Caco-2 (cell line): ENCODE results near the gene EVI2A. TPM values are rescaled to one million over a fixed set of nuclear protein-coding genes. Genes with fewer than 3 reads are reported as not detected.
A peak's percentile ranks its signal among the peaks of the same experiment; 100 is the strongest.
"Not testable (repeated sequence)": the region's sequence is repeated elsewhere in the genome, so short reads cannot be mapped to it uniquely, and the experiment has no call there.

Source experiments
- BruUV-seq: library from RNA; stranded (reverse); fragments of 400-500 nt; replicated peaks from 2 replicates; lab custom pipeline; 2021; lab: Mats Ljungman, UMichigan
- CTCF ChIA-PET: fragments of 300-600 bp; sonication (Branson Sonifier 250); formaldehyde crosslinking; loops from one replicate; lab custom pipeline; 2022; ENCODE audit warnings: antibody characterized with exemption; lab: Charles Lee
- POLR2A ChIA-PET: fragments of 300-600 bp; sonication (Branson Sonifier 250); formaldehyde crosslinking; loops from one replicate; lab custom pipeline; 2022; ENCODE audit warnings: antibody characterized with exemption; lab: Charles Lee
- DNase-seq, 2 experiments: peaks; one replicate each; pipeline versions ENCODE4 v3.0.0 to v3.0.0-alpha.2; 2020 to 2022
- H3K27me3 ChIP-seq: replicated peaks from 2 replicates; pipeline ENCODE4 v1.6.0; 2011; ENCODE audit warnings: low read length; ENCODE audit not compliant: control insufficient read depth, insufficient read depth
- H3K36me3 ChIP-seq: 2 replicates; pipeline ENCODE4 v1.5.1; 2011; ENCODE audit warnings: low read length; ENCODE audit not compliant: control insufficient read depth, insufficient read depth
- H3K4me1 ChIP-seq: fragments of 250-450 bp; sonication (Bioruptor Pico); 2 replicates; pipeline ENCODE4 v1.5.1; 2020; ENCODE audit warnings: mild to moderate bottlenecking
- H3K4me3 ChIP-seq: 2 replicates; pipeline ENCODE4 v1.5.1; 2011; ENCODE audit warnings: low read depth, mild to moderate bottlenecking, control low read depth, low read length
- H3K9me3 ChIP-seq: fragments of 250-450 bp; sonication (Bioruptor Pico); 2 replicates; pipeline ENCODE4 v1.5.1; 2020; ENCODE audit warnings: mild to moderate bottlenecking, moderate library complexity
- H3K27ac Mint-ChIP-seq: one replicate; pipeline ENCODE4 v1.8.0; 2022; ENCODE audit warnings: mixed read lengths; ENCODE audit not compliant: unreplicated experiment
- H3K27me3 Mint-ChIP-seq: one replicate; pipeline ENCODE4 v1.8.0; 2022; ENCODE audit warnings: mixed read lengths; ENCODE audit not compliant: insufficient read depth, unreplicated experiment
- H3K36me3 Mint-ChIP-seq: one replicate; pipeline ENCODE4 v1.8.0; 2022; ENCODE audit warnings: mild to moderate bottlenecking, mixed read lengths; ENCODE audit not compliant: insufficient read depth, unreplicated experiment
- H3K4me1 Mint-ChIP-seq: one replicate; pipeline ENCODE4 v1.8.0; 2022; ENCODE audit warnings: low read depth, mixed read lengths; ENCODE audit not compliant: unreplicated experiment
- H3K4me3 Mint-ChIP-seq: one replicate; pipeline ENCODE4 v1.8.0; 2022; ENCODE audit warnings: mild to moderate bottlenecking, moderate library complexity, mixed read lengths; ENCODE audit not compliant: unreplicated experiment
- H3K9me3 Mint-ChIP-seq: one replicate; pipeline ENCODE4 v1.8.0; 2022; ENCODE audit warnings: mixed read lengths; ENCODE audit not compliant: unreplicated experiment
- intact Hi-C: fragments of 100-400 bp; cut with micrococcal nuclease; formaldehyde crosslinking; loops from one replicate; pipeline ENCODE4 v1.10.0; 2022; ENCODE audit not compliant: unreplicated experiment
- total RNA-seq: library from RNA; stranded (reverse); gene quantifications from 2 replicates; pipeline ENCODE4 v1.2.3, GENCODE V29; 2022
- TF ChIP-seq, protein P1 (sequence below), 2 experiments: fragments of 200-600 bp in 1 of 2; IDR thresholded peaks; 1 replicate in 1 of 2; 2 replicates in 1 of 2; pipeline versions ENCODE4 v1.5.1 to v1.8.0; 2011 to 2022; ENCODE audit warnings: antibody characterized with exemption in 1 of 2, control low read depth in 1 of 2, inconsistent platforms in 1 of 2, low read depth in 1 of 2, low read length in 1 of 2, mild to moderate bottlenecking in 1 of 2, moderate library complexity in 1 of 2; ENCODE audit not compliant: insufficient read depth in 1 of 2, severe bottlenecking in 1 of 2, unreplicated experiment in 1 of 2

Gene EVI2A
- total RNA-seq, 1 experiment from 2014 or later, result not detected

DNA sequence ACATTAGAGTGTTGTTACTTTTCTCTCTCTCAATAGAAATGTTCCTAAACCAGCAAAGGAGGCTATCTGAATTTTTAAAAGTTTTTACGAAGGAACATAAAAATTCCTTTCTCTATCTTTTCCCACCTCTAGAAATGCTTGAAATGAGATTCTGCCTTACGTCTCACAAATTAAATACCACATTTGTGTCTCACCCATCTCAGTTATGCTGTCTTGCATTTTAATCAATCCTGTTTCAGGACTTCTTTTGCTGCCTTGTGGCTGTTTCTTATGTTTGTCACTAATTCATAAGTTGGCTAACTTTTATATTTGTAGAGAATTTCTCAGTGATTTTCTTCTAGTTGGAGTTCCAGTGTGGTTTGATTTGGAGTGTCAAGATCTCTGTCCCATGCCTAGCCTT is 27.8 kb downstream of the EVI2A start:
- Histone ChIP-seq H3K9me3 (no peaks in the 10 kb centered on the region), H3K4me3 (no peak overlapping the region), H3K36me3 (no peaks in the 10 kb centered on the region), H3K4me1 (no peaks in the 10 kb centered on the region), H3K27me3 (no peaks in the 10 kb centered on the region)
- Mint-ChIP-seq H3K27me3 (no peaks in the 10 kb centered on the region), H3K4me3 (no peak overlapping the region), H3K36me3 (peaks cover 16% of the 10 kb centered on the region), H3K4me1 (no peaks in the 10 kb centered on the region), H3K27ac (peak overlapping the region; percentile 27), H3K9me3 (no peaks in the 10 kb centered on the region)
- intact Hi-C loops, result loop anchor here (2.0 kb wide), 1 partner anchor 25 kb away; no protein-coding TSS in a partner anchor
- POLR2A ChIA-PET, result no interaction called here
- TF ChIP-seq, protein P1, sequence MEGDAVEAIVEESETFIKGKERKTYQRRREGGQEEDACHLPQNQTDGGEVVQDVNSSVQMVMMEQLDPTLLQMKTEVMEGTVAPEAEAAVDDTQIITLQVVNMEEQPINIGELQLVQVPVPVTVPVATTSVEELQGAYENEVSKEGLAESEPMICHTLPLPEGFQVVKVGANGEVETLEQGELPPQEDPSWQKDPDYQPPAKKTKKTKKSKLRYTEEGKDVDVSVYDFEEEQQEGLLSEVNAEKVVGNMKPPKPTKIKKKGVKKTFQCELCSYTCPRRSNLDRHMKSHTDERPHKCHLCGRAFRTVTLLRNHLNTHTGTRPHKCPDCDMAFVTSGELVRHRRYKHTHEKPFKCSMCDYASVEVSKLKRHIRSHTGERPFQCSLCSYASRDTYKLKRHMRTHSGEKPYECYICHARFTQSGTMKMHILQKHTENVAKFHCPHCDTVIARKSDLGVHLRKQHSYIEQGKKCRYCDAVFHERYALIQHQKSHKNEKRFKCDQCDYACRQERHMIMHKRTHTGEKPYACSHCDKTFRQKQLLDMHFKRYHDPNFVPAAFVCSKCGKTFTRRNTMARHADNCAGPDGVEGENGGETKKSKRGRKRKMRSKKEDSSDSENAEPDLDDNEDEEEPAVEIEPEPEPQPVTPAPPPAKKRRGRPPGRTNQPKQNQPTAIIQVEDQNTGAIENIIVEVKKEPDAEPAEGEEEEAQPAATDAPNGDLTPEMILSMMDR (IDR thresholded peaks at IDR 0.05; ENCODE audit: insufficient read depth in 1 of 2, low read depth in 1 of 2, low read length in 1 of 2, severe bottlenecking in 1 of 2, unreplicated experiment in 1 of 2), result no peak
- no peak for DNase-seq
- CTCF ChIA-PET, result no interaction called here
- no TSS peak for BruUV-seq

DNA sequence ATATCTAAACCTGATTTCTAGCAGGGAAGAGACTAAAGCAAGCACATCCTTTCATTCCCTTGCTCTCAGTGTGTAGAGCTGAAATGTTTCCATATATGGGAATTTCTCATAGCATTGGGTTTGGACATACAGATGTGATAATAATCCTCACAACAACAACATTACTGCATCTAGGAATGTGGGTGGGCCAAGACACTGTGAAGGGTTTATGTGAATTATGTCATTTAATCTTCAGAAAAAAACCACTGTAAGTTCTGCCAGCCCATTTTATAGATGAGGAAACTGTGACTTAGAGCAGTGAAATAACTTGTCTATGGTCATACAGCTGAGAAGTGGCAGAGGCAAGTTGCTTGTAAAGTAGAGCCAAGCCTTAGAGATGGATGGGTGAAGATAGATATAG is 29.6 kb downstream of the EVI2A start:
- H3K4me3 ChIP-seq, result no peak overlapping the region
- Mint-ChIP-seq H3K36me3 (peaks cover 16% of the 10 kb centered on the region), H3K9me3 (no peaks in the 10 kb centered on the region), H3K4me3 (no peak overlapping the region), H3K27ac (no peak overlapping the region), H3K4me1 (no peaks in the 10 kb centered on the region), H3K27me3 (no peaks in the 10 kb centered on the region)
- intact Hi-C loops, result loop anchor here (2.0 kb wide), 1 partner anchor 23 kb away; no protein-coding TSS in a partner anchor
- no TSS peak for BruUV-seq
- ChIA-PET CTCF (no interaction called here), POLR2A (no interaction called here)
- no peaks in the 10 kb centered on the region for H3K36me3 ChIP-seq
- H3K4me1 ChIP-seq, result no peaks in the 10 kb centered on the region
- TF ChIP-seq, protein P1 (IDR thresholded peaks at IDR 0.05; ENCODE audit: insufficient read depth in 1 of 2, low read depth in 1 of 2, low read length in 1 of 2, severe bottlenecking in 1 of 2, unreplicated experiment in 1 of 2), result no peak
- DNase-seq, result no peak
- H3K27me3 ChIP-seq, result no peaks in the 10 kb centered on the region
- no peaks in the 10 kb centered on the region for H3K9me3 ChIP-seq

DNA sequence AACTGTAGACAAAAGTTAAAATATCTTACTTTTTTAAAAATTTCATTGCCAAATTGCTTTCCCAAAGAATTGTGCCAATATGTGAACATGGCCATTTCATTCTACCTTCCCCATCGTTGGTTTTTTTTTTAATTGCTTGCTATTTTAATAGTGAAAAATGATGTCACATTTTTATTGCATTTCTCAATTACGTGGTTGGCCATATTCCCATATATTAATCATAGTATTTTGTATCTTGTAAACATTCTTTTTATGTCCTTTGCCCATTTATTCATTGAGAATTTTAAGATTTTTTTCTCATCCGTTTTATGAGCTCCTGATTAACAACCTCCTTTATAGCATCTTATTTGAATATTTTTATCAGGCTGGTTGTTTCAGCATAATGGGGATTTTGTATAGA is 31.6 kb downstream of the EVI2A start:
- no peaks in the 10 kb centered on the region for H3K36me3 ChIP-seq
- no peaks in the 10 kb centered on the region for H3K9me3 ChIP-seq
- no peak overlapping the region for H3K4me3 ChIP-seq
- Mint-ChIP-seq H3K27ac (no peak overlapping the region), H3K36me3 (peaks cover 16% of the 10 kb centered on the region), H3K4me1 (no peaks in the 10 kb centered on the region), H3K27me3 (no peaks in the 10 kb centered on the region), H3K9me3 (no peaks in the 10 kb centered on the region), H3K4me3 (no peak overlapping the region)
- POLR2A ChIA-PET, result no interaction called here
- TF ChIP-seq, protein P1 (IDR thresholded peaks at IDR 0.05; ENCODE audit: insufficient read depth in 1 of 2, low read depth in 1 of 2, low read length in 1 of 2, severe bottlenecking in 1 of 2, unreplicated experiment in 1 of 2), result no peak
- CTCF ChIA-PET, result no interaction called here
- no TSS peak for BruUV-seq
- no peaks in the 10 kb centered on the region for H3K27me3 ChIP-seq
- no peak for DNase-seq
- no peaks in the 10 kb centered on the region for H3K4me1 ChIP-seq
- intact Hi-C loops, result no loop called here

DNA sequence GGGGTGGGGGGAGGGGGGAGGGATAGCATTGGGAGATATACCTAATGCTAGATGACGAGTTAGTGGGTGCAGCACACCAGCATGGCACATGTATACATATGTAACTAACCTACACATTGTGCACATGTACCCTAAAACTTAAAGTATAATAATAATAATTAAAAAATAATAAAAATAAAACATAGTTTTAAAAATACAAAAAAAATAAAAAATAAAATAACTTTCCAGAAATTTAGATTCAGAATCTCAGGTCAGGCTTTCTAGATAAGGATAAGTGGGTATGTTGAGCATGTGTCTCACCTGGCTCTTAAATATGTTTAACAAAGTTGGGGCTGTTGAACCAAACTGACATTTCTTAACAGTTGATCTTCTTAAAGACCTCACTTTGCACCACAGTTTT is 33.5 kb downstream of the EVI2A start:
- H3K4me3 Mint-ChIP-seq, H3K27ac Mint-ChIP-seq, H3K9me3 ChIP-seq, DNase-seq, H3K4me1 ChIP-seq, BruUV-seq, H3K27me3 Mint-ChIP-seq, H3K4me1 Mint-ChIP-seq, POLR2A ChIA-PET, H3K27me3 ChIP-seq, H3K4me3 ChIP-seq, intact Hi-C loops, H3K36me3 ChIP-seq, CTCF ChIA-PET, H3K9me3 Mint-ChIP-seq: not testable (repeated sequence)
- peaks cover 15% of the 10 kb centered on the region for H3K36me3 Mint-ChIP-seq
